ENCODE data around the gene FNDC3B.

GRCh38 chr3:172320468-172320867 lies 281.1 kb downstream of the FNDC3B start:
- TF ChIP-seq CTCF (IDR thresholded peaks at IDR 0.05) (no peak), POLR2A (IDR thresholded peaks at IDR 0.05) (no peak)

Measured in testis (tissue), 2 donors.